ENCODE measurements around the gene RBM38.

Gene RBM38

GRCh38 chr20:57436223-57436545, 45.0 kb downstream of the RBM38 start:
- DNase-seq (ENCODE audit: low spot score) = no peak

GRCh38 chr20:57437267-57437666, 46.1 kb downstream of the RBM38 start:
- DNase-seq (ENCODE audit: low spot score) = no peak

GRCh38 chr20:57437672-57438330, 46.6 kb downstream of the RBM38 start:
- DNase-seq (ENCODE audit: low spot score) = no peak

GRCh38 chr20:57438552-57438951, 47.4 kb downstream of the RBM38 start:
- DNase-seq (ENCODE audit: low spot score) = no peak

- DNase-seq (ENCODE audit: low spot score) = no peak
Measured at GRCh38 chr20:57439432-57439831, 48.2 kb downstream of the RBM38 start.

GRCh38 chr20:57439993-57440392, 48.8 kb downstream of the RBM38 start:
- no peak for DNase-seq (ENCODE audit: low spot score)

- DNase-seq (ENCODE audit: low spot score) = no peak
Measured at GRCh38 chr20:57440678-57441509, 49.7 kb downstream of the RBM38 start.

GRCh38 chr20:57441510-57442154, 50.4 kb downstream of the RBM38 start:
- no peak for DNase-seq (ENCODE audit: low spot score)

GRCh38 chr20:57442158-57442887, 51.1 kb downstream of the RBM38 start:
- DNase-seq (ENCODE audit: low spot score) = no peak

GRCh38 chr20:57442888-57443239, 51.7 kb downstream of the RBM38 start:
- no peak for DNase-seq (ENCODE audit: low spot score)

GRCh38 chr20:57443349-57444265, 52.4 kb downstream of the RBM38 start:
- DNase-seq (ENCODE audit: low spot score) = no peak

- DNase-seq (ENCODE audit: low spot score) = no peak
Measured at GRCh38 chr20:57444394-57445048, 53.3 kb downstream of the RBM38 start.

- DNase-seq (ENCODE audit: low spot score) = no peak
Measured at GRCh38 chr20:57445298-57445697, 54.1 kb downstream of the RBM38 start.

- DNase-seq (ENCODE audit: low spot score) = no peak
Measured at GRCh38 chr20:57445774-57446173, 54.6 kb downstream of the RBM38 start.

GRCh38 chr20:57448764-57449354, 57.7 kb downstream of the RBM38 start:
- no peak for DNase-seq (ENCODE audit: low spot score)

- no peak for DNase-seq (ENCODE audit: low spot score)
Measured at GRCh38 chr20:57449398-57450354, 58.5 kb downstream of the RBM38 start.

- DNase-seq (ENCODE audit: low spot score) = no peak
Measured at GRCh38 chr20:57450419-57450818, 59.2 kb downstream of the RBM38 start.

GRCh38 chr20:57450931-57451330, 59.7 kb downstream of the RBM38 start:
- no peak for DNase-seq (ENCODE audit: low spot score)

- no peak for DNase-seq (ENCODE audit: low spot score)
Measured at GRCh38 chr20:57451431-57451794, 60.2 kb downstream of the RBM38 start.

Data from HuH-7 (cell line).